ENCODE data around the gene DMD. TPM values are rescaled to one million over a fixed set of nuclear protein-coding genes. Genes with fewer than 3 reads are reported as not detected.
"Not testable (repeated sequence)": the region's sequence is repeated elsewhere in the genome, so short reads cannot be mapped to it uniquely, and the experiment has no call there.

DMD gene
- total and polyA plus RNA-seq, 2 donors = 48.8 to 257 TPM

DNA sequence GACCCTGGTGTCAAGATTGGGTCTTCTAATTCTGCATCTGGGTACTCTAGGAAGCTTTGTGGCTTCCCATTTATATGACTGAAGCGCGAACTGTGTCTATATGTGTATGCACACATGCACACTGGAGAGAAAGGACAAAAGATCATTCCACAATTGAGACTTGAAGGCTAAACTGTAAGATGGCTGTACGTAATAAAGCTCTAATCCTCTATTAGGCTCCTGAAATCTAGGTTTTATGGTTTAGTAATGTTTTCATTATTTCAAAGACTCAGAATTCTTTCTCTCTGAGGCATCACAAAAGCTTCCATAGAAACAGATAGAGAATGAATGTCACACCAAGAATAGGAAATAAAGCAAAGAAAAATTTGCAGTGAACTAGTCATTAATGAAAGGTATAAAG lies 1818.8 kb downstream of the DMD start:
- Histone ChIP-seq H3K36me3 (ENCODE audit: insufficient read depth) (no peaks in the 10 kb centered on the region), H3K27ac (ENCODE audit: low read depth) (no peak overlapping the region), H3K4me3 (ENCODE audit: low read depth, low read length) (no peak overlapping the region), H3K4me1 (ENCODE audit: insufficient read depth) (no peaks in the 10 kb centered on the region)
- no peak for DNase-seq (ENCODE audit: extremely low spot score)
- 90% methylated on average over 3 of the region's 3 CpGs for WGBS

DNA sequence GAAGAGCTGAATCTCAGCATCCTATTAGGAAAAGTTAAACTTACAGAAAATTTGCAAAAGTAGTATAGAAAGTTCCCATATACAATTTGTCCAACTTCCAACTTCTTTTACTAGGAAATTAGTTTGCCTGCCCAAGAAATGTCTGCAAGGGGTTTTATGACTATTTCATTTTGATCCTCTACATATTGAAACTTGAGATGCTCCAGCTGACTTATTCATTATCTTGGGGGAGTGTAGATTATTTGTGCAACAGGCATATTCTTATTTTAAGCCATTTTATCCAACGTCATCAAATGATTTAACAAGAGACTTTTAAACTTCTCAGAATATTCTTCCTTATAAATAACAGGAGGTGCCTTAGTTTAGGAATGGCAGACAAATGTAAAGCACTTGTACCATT lies 1822.4 kb downstream of the DMD start:
- Histone ChIP-seq H3K36me3 (ENCODE audit: insufficient read depth) (no peaks in the 10 kb centered on the region), H3K4me1 (ENCODE audit: insufficient read depth) (no peaks in the 10 kb centered on the region), H3K27ac (ENCODE audit: low read depth) (no peak overlapping the region), H3K4me3 (ENCODE audit: low read depth, low read length) (no peak overlapping the region)
- WGBS = 59% methylated on average over 1 of the region's 1 CpG
- DNase-seq (ENCODE audit: extremely low spot score) = no peak

DNA sequence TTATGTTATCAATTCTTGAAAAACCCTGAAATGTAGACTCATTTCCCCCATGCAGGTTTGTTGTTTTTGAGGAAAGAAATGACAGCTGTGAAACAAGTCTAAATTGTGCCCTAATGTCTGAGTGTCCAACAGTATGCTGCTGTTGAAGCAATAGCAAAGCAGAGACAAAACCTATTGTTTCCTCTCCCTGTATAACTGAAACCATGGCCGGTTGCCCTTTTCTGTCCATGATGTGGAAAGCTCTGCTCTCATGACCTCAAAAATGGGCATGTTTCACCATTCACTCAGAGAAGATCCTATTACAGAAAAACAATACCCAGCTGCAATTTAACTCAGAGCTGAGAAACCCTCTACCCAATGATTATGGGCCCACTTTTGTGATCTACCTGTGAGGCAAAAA lies 1826.9 kb downstream of the DMD start:
- Histone ChIP-seq H3K27ac (ENCODE audit: low read depth) (no peak overlapping the region), H3K4me1 (ENCODE audit: insufficient read depth) (no peaks in the 10 kb centered on the region), H3K4me3 (ENCODE audit: low read depth, low read length) (no peak overlapping the region), H3K36me3 (ENCODE audit: insufficient read depth) (no peaks in the 10 kb centered on the region)
- no peak for DNase-seq (ENCODE audit: extremely low spot score)
- WGBS = 91% methylated on average over 1 of the region's 1 CpG

- DNase-seq (ENCODE audit: extremely low spot score) = no peak
- WGBS = 97% methylated on average over 8 of the region's 8 CpGs
- H3K4me1 ChIP-seq (ENCODE audit: insufficient read depth) = no peaks in the 10 kb centered on the region
- no peaks in the 10 kb centered on the region for H3K36me3 ChIP-seq (ENCODE audit: insufficient read depth)
- no peak overlapping the region for H3K27ac ChIP-seq (ENCODE audit: low read depth)
- H3K4me3 ChIP-seq (ENCODE audit: low read depth, low read length) = no peak overlapping the region
Measured at GRCh38 chrX:31383991-31384390, 1827.4 kb downstream of the DMD start.

- H3K36me3 ChIP-seq (ENCODE audit: insufficient read depth); H3K27ac ChIP-seq (ENCODE audit: low read depth); H3K4me3 ChIP-seq (ENCODE audit: low read depth, low read length); H3K4me1 ChIP-seq (ENCODE audit: insufficient read depth); DNase-seq (ENCODE audit: extremely low spot score): not testable (repeated sequence)
- WGBS = 86% methylated on average over 6 of the region's 6 CpGs
Measured at GRCh38 chrX:31378973-31379372, 1832.4 kb downstream of the DMD start.

GRCh38 chrX:31377821-31378220 lies 1833.5 kb downstream of the DMD start:
- 93% methylated on average over 8 of the region's 8 CpGs for WGBS
- DNase-seq (ENCODE audit: extremely low spot score); H3K36me3 ChIP-seq (ENCODE audit: insufficient read depth); H3K4me3 ChIP-seq (ENCODE audit: low read depth, low read length); H3K4me1 ChIP-seq (ENCODE audit: insufficient read depth); H3K27ac ChIP-seq (ENCODE audit: low read depth): not testable (repeated sequence)

- 19% methylated on average over 2 of the region's 2 CpGs for WGBS
Measured at GRCh38 chrX:31376408-31377022, 1834.8 kb downstream of the DMD start.

GRCh38 chrX:31374786-31375185 lies 1836.6 kb downstream of the DMD start:
- Histone ChIP-seq H3K36me3 (ENCODE audit: insufficient read depth) (no peaks in the 10 kb centered on the region), H3K4me3 (ENCODE audit: low read depth, low read length) (no peak overlapping the region), H3K27ac (ENCODE audit: low read depth) (no peak overlapping the region), H3K4me1 (ENCODE audit: insufficient read depth) (no peaks in the 10 kb centered on the region)
- no peak for DNase-seq (ENCODE audit: extremely low spot score)
- 96% methylated on average over 4 of the region's 4 CpGs for WGBS

More at GRCh38 chrX:31376408-31377022, 1834.8 kb downstream of the DMD start:
- Histone ChIP-seq H3K36me3 (ENCODE audit: insufficient read depth) (no peaks in the 10 kb centered on the region), H3K27ac (ENCODE audit: low read depth) (no peak overlapping the region), H3K4me1 (ENCODE audit: insufficient read depth) (no peaks in the 10 kb centered on the region), H3K4me3 (ENCODE audit: low read depth, low read length) (no peak overlapping the region)
- DNase-seq (ENCODE audit: extremely low spot score) = no peak

- Histone ChIP-seq H3K36me3 (ENCODE audit: insufficient read depth) (no peaks in the 10 kb centered on the region), H3K4me3 (ENCODE audit: low read depth, low read length) (no peak overlapping the region), H3K4me1 (ENCODE audit: insufficient read depth) (no peaks in the 10 kb centered on the region), H3K27ac (ENCODE audit: low read depth) (no peak overlapping the region)
- 77% methylated on average over 5 of the region's 5 CpGs for WGBS
- no peak for DNase-seq (ENCODE audit: extremely low spot score)
Measured at GRCh38 chrX:31371956-31372355, 1839.4 kb downstream of the DMD start.

DNA sequence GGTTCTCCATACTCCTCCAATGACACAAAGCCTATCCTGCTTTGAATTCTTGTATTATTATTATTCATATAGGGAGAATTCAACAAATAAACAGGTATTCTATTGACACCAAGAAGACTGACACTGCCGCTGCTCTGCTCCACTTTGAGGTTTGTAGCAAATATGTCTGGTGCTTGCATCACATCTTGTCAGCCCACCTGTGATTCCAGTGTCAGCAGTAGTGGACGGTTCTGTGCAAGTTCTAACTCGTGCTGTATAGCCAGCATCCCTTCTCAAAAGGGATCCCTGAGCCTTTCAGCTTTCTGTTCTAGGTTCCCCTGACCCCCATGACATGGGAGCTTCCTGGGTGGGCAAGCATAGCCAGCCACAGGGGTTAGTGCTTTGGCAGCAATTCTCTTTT lies 1843.5 kb downstream of the DMD start:
- Histone ChIP-seq H3K36me3 (ENCODE audit: insufficient read depth) (no peaks in the 10 kb centered on the region), H3K27ac (ENCODE audit: low read depth) (no peak overlapping the region), H3K4me3 (ENCODE audit: low read depth, low read length) (no peak overlapping the region), H3K4me1 (ENCODE audit: insufficient read depth) (no peaks in the 10 kb centered on the region)
- 81% methylated on average over 3 of the region's 3 CpGs for WGBS
- no peak for DNase-seq (ENCODE audit: extremely low spot score)

DNA sequence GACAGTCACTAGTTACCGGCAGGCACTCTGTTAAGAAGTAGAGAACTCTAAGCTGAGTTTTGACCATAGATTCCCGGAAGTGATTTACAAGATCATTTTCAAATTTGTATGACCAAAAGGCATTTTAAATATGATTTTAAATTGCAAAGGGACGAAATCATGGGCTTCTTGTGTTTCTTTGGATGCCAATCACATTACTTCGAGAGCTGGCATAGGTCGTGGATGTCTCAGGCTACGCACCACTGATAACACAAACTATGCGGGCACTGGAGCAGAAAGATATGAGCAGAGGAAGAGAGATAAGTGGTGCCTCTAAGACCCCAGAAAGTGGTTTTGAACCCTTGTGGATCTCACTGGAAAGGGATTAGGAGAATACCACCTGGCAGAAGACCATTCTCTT lies 1845.3 kb downstream of the DMD start:
- Histone ChIP-seq H3K36me3 (ENCODE audit: insufficient read depth) (no peaks in the 10 kb centered on the region), H3K4me1 (ENCODE audit: insufficient read depth) (no peaks in the 10 kb centered on the region), H3K27ac (ENCODE audit: low read depth) (no peak overlapping the region), H3K4me3 (ENCODE audit: low read depth, low read length) (no peak overlapping the region)
- no peak for DNase-seq (ENCODE audit: extremely low spot score)
- WGBS = 85% methylated on average over 7 of the region's 7 CpGs

DNA sequence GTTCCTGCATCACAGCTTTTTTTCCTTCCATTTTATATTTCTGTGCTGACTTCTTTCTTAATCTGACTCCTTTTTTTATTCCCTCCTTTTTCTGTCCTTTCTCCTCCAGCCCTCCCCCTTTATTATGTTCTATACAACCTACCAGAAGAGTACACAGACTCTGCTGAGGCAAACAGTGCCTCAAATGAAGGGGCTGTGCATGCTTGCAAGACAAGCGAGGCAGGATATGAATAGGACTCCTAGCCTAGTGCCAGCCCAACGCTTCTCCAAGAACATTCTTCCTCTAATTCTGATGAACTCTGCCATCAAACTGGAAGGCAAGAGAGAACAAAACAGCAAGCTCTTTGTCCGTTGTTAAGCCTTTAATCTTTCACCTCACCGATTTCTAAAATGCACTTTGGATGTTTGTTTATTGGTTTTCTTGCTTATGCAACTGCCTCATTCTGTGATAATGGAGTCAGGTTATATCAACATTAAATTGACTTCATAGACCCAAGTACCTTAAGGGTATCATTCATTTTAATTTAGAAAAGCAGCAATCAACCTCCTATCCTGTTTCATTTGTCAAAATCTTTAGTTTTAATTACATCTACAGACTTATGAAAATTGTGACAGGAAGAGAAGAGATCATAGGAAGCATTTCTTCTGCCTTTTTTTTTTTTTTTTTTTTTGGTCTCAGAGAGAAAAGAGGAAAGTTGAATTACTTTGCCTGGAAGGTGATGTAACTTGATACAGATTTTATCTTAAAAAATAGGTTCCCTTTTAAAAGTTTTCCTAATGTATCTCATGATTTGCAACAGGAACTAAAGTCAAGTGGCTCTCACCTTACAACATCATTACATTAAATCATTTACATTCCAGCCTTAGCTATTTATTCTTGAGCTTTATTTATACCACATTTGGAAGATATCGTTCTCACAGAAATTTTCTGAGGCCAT lies 1854.8 kb downstream of the DMD start:
- H3K4me1 ChIP-seq (ENCODE audit: insufficient read depth) = no peaks in the 10 kb centered on the region
- H3K27ac ChIP-seq (ENCODE audit: low read depth) = no peak overlapping the region
- 69% methylated on average over 5 of the region's 5 CpGs for WGBS
- no peak for DNase-seq (ENCODE audit: extremely low spot score)
- no peak overlapping the region for H3K4me3 ChIP-seq (ENCODE audit: low read depth, low read length)
- no peaks in the 10 kb centered on the region for H3K36me3 ChIP-seq (ENCODE audit: insufficient read depth)

DNA sequence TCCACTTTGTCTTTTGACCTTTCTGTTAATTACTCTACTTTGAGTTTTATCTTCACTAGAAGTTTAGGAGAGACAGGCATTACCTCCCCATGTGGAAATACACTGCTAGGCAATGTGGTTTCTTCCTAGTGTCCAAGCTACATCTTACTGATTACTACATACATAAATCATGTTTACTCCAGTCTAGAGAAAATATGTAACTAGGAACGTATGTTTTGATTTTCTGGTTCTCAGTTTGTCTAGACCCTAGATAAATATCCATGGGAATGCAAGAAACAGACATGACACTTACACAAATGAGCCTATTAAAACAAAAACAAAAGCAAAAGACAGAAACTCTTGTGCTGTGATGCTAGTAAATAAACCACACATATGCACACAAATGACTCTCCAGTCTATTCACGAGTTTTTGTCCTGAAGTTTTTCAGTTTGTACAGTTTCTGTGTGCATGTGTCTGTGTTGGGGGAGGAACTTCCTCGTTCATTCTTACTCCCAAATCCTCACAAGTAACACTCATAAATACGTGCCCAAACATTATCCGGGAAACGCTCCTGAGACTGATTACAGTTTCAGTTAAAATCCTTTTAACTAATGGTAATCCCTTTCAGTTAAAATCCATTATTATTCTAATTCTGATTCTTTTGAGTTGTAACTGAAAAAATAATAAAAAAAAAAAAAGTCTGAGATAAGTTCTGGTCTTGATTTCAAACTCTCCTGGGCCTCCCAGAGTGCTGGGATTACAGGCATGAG lies 1856.0 kb downstream of the DMD start:
- Histone ChIP-seq H3K4me3 (ENCODE audit: low read depth, low read length) (no peak overlapping the region), H3K4me1 (ENCODE audit: insufficient read depth) (no peaks in the 10 kb centered on the region), H3K27ac (ENCODE audit: low read depth) (no peak overlapping the region), H3K36me3 (ENCODE audit: insufficient read depth) (no peaks in the 10 kb centered on the region)
- no peak for DNase-seq (ENCODE audit: extremely low spot score)
- WGBS = 58% methylated on average over 6 of the region's 6 CpGs

GRCh38 chrX:31353095-31353494 lies 1858.3 kb downstream of the DMD start:
- Histone ChIP-seq H3K27ac (ENCODE audit: low read depth) (no peak overlapping the region), H3K36me3 (ENCODE audit: insufficient read depth) (no peaks in the 10 kb centered on the region), H3K4me1 (ENCODE audit: insufficient read depth) (no peaks in the 10 kb centered on the region), H3K4me3 (ENCODE audit: low read depth, low read length) (no peak overlapping the region)
- no peak for DNase-seq (ENCODE audit: extremely low spot score)
- 77% methylated on average over 4 of the region's 4 CpGs for WGBS

All from urinary bladder (tissue), 4 donors.